GM12872 (cell line): ENCODE data around the gene MGP.

Source experiments
- TF ChIP-seq, protein P1 (sequence below): IDR thresholded peaks from 3 replicates; pipeline ENCODE4 v1.5.1; 2011; ENCODE audit warnings: low read depth, mild to moderate bottlenecking, low read length, moderate library complexity; ENCODE audit not compliant: insufficient read depth

The MGP gene

DNA sequence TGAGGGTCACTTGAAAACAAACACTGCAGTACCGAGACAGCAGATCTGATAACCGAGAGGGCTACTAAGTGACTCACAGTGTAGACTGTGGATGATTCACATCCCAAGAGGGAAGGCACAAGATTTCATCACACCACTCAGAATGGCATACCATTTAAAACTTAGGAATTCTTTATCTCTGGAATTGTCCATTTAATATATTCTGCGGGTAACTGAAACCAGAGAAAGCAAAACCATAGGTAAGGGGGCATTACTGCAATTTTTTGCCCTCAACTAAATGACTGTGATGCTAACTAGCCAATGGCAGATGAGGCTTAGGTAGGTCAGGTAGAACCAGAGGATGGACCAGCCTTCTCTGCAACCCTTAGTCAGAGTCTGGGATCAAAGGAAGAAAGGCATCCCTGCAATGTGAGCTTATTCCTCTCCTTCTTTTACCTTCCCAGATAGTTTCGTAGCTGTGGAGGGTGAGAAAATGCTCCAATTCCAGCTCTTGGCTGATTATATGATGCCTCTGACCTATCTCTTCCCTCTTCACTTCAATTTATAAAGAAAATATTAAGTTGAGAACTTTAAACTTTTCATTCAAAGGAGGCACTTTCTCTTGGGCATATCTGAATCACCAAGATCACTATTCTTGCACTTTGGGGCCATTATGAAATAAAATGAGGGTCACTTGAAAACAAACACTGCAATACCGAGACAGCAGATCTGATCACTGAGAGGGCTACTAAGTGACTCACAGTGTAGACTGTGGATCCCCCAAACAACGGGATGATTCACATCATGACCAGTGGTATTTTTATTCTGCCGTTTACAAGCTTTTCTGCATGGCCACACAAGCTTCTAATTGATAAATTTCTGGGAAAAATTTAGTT lies 49.1 kb downstream of the MGP start:
- TF ChIP-seq, protein P1, sequence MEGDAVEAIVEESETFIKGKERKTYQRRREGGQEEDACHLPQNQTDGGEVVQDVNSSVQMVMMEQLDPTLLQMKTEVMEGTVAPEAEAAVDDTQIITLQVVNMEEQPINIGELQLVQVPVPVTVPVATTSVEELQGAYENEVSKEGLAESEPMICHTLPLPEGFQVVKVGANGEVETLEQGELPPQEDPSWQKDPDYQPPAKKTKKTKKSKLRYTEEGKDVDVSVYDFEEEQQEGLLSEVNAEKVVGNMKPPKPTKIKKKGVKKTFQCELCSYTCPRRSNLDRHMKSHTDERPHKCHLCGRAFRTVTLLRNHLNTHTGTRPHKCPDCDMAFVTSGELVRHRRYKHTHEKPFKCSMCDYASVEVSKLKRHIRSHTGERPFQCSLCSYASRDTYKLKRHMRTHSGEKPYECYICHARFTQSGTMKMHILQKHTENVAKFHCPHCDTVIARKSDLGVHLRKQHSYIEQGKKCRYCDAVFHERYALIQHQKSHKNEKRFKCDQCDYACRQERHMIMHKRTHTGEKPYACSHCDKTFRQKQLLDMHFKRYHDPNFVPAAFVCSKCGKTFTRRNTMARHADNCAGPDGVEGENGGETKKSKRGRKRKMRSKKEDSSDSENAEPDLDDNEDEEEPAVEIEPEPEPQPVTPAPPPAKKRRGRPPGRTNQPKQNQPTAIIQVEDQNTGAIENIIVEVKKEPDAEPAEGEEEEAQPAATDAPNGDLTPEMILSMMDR, result no peak

- TF ChIP-seq, protein P1, result no peak
Observed at GRCh38 chr12:14834509-14834908, 51.1 kb downstream of the MGP start.

GRCh38 chr12:14833952-14834351 lies 51.7 kb downstream of the MGP start:
- TF ChIP-seq, protein P1, result no peak

DNA sequence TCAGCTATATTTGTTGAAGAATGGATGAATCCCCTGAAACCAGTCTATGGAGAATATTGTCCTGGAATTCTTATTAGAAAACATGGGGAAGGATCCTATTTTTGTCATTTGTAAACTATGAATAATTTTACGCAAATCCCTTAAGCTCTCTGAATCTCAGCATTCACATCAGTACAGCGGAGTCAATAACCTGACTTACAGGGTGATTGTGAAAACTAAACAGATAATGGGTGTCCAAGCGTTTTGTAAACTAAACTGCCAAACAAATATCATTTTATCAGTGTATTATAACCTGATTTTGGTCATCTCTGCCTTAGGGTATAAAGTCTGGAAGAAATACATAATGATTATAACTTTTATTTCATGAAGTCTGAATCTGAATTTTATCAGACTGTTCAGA lies 52.3 kb downstream of the MGP start:
- TF ChIP-seq, protein P1, result no peak
